Nephron progenitor cell (in vitro differentiated cells): ENCODE results near the gene CLIC3.

ENCODE experiments used
- DNase-seq: peaks from one replicate; pipeline ENCODE4 v3.0.0; 2021
- H3K27ac Mint-ChIP-seq: 2 replicates; pipeline ENCODE4 v1.8.0; 2021; ENCODE audit warnings: mild to moderate bottlenecking, moderate library complexity, mixed read lengths
- H3K27me3 Mint-ChIP-seq: 2 replicates; pipeline ENCODE4 v1.8.0; 2021; ENCODE audit warnings: mild to moderate bottlenecking, low read depth, mixed read lengths; ENCODE audit not compliant: poor library complexity
- H3K36me3 Mint-ChIP-seq: 2 replicates; pipeline ENCODE4 v1.8.0; 2021; ENCODE audit warnings: low read depth, mixed read lengths
- H3K4me1 Mint-ChIP-seq: 2 replicates; pipeline ENCODE4 v1.8.0; 2021; ENCODE audit warnings: mixed read lengths
- H3K4me3 Mint-ChIP-seq: 2 replicates; pipeline ENCODE4 v1.8.0; 2021; ENCODE audit warnings: mild to moderate bottlenecking, moderate library complexity, mixed read lengths
- H3K9me3 Mint-ChIP-seq: 2 replicates; pipeline ENCODE4 v1.8.0; 2021; ENCODE audit warnings: mild to moderate bottlenecking, moderate library complexity, mixed read lengths
- CTCF ChIP-seq: fragments of 200-600 bp; sonication (generic); IDR thresholded peaks from 2 replicates; pipeline ENCODE4 v1.5.0; 2021; ENCODE audit warnings: antibody characterized with exemption

CLIC3 gene

DNA sequence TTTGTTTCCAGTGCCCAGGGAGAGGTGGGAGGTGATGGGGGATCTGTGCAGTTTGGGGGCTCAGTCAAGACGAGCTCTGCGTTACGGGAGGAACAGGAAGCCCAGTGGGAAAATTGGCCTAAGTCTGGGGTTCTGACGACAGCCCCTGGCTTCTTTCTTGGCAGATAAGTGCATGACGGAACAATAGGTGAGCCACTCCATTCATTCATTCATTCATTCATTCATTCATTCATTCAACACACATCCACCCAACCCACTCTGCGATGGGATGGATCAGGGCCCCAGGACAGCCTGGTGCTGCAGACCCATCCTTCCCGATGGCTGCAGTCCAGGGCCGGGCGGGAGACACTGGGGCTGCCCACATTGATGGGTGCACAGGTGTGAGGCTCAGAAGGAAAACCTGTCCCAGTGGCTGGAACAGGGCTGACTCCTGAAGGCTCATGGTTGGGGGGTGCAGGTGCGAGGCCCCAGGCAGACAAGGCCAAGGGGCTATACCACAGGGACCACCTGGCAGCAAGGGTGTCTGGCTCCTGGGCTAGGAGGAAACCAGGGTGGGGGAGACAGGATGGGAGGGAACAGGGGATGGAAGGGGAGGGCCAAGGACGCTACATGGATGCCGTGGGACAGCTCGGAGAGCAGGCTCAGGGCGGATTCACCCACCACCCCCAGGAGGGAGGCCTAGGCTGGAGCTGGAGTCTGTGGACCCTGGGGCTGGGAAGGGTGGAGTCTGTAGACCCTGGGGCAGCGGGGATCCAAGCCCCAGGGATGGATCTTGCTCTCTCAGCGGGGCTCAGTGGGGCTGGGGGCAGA is 15.5 kb downstream of the CLIC3 start:
- TF ChIP-seq CTCF, result no peak
- H3K4me3 Mint-ChIP-seq, result no peak overlapping the region
- no peak overlapping the region for H3K27ac Mint-ChIP-seq
- peak; percentile 3 for DNase-seq
- no peaks in the 10 kb centered on the region for H3K9me3 Mint-ChIP-seq
- H3K27me3 Mint-ChIP-seq, result peaks cover 20% of the 10 kb centered on the region
- H3K36me3 Mint-ChIP-seq, result no peaks in the 10 kb centered on the region
- peaks cover 10% of the 10 kb centered on the region for H3K4me1 Mint-ChIP-seq

DNA sequence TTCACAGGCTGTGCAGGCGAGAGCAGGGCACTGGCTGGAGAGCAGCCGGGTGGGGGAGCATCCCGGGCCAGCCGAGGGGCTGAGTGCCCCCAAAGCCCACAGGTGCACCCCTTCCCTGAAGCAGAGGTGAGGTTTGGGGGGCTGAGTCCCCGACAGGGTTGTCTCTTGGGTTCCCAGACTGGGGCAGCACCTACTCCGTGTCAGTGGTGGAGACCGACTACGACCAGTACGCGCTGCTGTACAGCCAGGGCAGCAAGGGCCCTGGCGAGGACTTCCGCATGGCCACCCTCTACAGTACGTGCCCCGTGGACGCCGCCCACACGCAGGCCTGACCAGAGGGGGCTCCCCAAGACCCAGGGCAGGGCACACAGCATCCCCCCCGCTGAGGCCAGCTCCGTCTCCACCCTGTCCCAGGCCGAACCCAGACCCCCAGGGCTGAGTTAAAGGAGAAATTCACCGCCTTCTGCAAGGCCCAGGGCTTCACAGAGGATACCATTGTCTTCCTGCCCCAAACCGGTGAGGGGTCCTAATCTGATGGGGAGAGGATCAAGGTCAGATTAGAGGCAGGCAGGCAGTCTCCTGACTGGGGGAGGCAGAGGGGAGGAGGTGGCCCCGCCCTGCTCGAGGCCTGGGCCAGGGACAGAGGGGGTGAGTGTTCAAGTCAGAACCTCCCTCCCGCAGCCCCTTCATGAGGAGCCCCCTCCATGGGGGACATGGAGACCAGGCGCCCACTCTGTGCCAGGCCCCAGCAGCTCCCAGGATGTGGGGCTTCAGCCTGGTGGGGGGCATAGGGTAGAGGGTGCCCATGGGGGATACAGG is 16.4 kb downstream of the CLIC3 start:
- H3K9me3 Mint-ChIP-seq, result no peaks in the 10 kb centered on the region
- no peak for DNase-seq
- H3K27ac Mint-ChIP-seq, result no peak overlapping the region
- H3K27me3 Mint-ChIP-seq, result peaks cover 24% of the 10 kb centered on the region
- no peak overlapping the region for H3K4me3 Mint-ChIP-seq
- peaks cover 15% of the 10 kb centered on the region for H3K4me1 Mint-ChIP-seq
- no peak for TF ChIP-seq CTCF
- no peaks in the 10 kb centered on the region for H3K36me3 Mint-ChIP-seq

DNA sequence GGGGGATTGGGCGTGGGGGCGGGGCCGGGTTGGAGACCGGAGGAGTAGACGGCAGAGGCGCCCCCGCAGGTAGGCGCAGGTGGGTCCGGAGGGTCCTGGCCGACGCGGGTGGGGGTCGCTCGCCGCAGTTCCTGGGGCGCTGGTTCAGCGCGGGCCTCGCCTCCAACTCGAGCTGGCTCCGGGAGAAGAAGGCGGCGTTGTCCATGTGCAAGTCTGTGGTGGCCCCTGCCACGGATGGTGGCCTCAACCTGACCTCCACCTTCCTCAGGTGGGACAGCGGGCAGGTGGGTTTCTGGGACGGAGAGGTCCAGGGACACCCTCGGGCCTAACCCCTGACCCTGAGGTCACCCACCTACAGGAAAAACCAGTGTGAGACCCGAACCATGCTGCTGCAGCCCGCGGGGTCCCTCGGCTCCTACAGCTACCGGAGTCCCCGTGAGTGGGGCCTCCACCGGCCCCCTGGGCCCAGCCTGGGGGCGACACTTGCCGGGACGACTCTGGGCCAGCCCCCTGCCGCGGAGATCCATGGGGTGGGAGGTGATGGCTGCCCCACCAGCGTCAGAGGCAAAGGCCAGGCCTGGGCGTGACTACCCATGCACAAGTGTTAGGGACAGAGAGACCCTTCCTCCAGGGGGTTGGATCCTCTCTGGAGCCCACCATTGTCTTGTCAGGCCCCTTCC is 17.4 kb downstream of the CLIC3 start:
- Mint-ChIP-seq H3K4me1 (peaks cover 13% of the 10 kb centered on the region), H3K4me3 (no peak overlapping the region), H3K27ac (no peak overlapping the region), H3K9me3 (no peaks in the 10 kb centered on the region), H3K36me3 (no peaks in the 10 kb centered on the region), H3K27me3 (peaks cover 29% of the 10 kb centered on the region)
- TF ChIP-seq CTCF, result no peak
- no peak for DNase-seq

DNA sequence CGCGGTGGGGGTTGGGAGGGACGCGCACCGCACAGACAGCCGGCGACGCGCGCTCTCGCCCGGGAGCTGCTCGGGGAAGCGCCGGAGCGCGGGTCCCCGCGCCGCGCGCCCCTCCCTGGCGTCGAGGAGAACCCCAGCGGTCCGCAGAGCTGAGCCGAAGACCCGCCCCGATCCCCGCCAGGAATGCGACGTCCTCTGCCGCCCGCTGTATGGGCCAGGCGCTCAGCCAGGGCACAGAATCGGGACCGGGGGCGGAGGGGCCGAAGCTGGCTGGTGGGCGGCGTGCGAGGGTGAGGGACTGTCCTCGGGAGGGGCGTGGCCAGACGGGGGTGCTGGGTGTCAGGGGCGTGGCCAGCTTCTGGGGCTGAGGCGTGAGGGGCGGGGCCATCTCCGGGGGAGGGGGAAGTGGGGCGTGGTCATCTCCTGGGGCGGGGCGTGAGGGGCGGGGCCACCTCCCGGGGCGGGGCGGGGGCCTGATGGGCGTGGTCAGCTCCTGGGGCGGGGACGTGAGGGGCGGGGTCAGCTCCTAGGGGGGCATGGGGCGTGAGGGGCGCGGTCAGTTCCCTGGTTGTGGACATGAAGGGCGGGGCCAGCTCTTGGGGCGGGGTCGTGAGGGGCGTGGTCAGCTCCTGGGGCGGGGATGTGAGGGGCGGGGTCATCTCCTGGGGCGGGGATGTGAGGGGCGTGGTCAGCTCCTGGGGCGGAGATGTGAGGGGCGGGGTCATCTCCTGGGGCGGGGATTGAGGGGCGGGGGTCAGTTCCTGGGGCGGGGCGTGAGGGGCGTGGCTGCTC is 18.1 kb downstream of the CLIC3 start:
- DNase-seq, result peak; percentile 93
- peaks cover 27% of the 10 kb centered on the region for H3K27me3 Mint-ChIP-seq
- no peaks in the 10 kb centered on the region for H3K36me3 Mint-ChIP-seq
- peaks cover 8% of the 10 kb centered on the region for H3K4me1 Mint-ChIP-seq
- H3K9me3 Mint-ChIP-seq, result no peaks in the 10 kb centered on the region
- H3K4me3 Mint-ChIP-seq, result peak overlapping the region; percentile 60
- H3K27ac Mint-ChIP-seq, result no peak overlapping the region
- TF ChIP-seq CTCF, result no peak

DNA sequence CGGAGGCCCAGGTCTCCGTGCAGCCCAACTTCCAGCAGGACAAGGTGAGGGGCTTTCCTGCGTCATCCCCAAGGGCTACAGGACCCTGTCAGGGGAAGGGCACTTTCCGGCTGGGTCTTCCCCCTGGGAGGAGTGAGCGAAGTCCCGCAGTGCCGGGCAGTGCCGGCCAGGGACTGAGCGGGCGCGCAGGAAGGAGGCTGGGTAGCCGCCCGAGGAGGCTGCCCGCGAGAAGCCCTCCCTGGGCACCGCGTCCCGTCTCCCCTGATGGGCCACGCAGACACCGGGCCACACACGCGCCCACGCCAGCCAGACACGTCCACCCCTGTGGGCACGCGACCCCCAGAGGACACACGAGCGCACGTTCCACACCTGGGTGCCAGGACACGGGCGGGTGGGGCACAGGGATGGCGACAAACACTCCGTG is 18.7 kb downstream of the CLIC3 start:
- peaks cover 27% of the 10 kb centered on the region for H3K27me3 Mint-ChIP-seq
- H3K27ac Mint-ChIP-seq, result no peak overlapping the region
- H3K9me3 Mint-ChIP-seq, result no peaks in the 10 kb centered on the region
- no peak for TF ChIP-seq CTCF
- H3K4me3 Mint-ChIP-seq, result peak overlapping the region; percentile 60
- peak; percentile 41 for DNase-seq
- peaks cover 8% of the 10 kb centered on the region for H3K4me1 Mint-ChIP-seq
- H3K36me3 Mint-ChIP-seq, result no peaks in the 10 kb centered on the region
